ENCODE measurements around the gene COPB2.

COPB2 gene

DNA sequence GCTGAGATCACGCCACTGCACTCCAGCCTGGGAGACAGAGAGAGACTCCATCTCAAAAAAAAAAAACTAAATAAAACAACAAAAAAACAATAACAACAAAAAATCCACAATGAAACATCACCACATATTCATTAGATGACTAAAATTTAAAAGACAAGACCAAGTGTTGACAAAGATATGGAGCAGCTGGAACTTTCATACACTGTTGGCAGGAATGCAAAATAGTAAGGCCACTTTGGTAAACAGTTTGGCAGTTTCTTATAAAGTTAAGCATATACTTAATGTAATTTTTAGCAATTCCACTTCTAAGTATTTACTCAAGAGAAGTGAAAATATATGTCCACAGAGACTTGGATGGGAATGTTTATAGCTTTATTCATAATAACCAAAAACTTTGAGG is 43.6 kb upstream of the COPB2 start:
- Histone ChIP-seq H3K9ac (ENCODE audit: low read length) (no peak overlapping the region), H3K27me3 (ENCODE audit: low read length) (no peaks in the 10 kb centered on the region), H3F3A (ENCODE audit: insufficient read depth) (no peaks in the 10 kb centered on the region), H3K79me2 (ENCODE audit: insufficient read depth, low read length) (no peaks in the 10 kb centered on the region), H3K4me2 (ENCODE audit: low read depth, low read length, poor library complexity, severe bottlenecking) (no peak overlapping the region), H4K20me1 (ENCODE audit: low read depth, low read length) (no peaks in the 10 kb centered on the region), H3K36me3 (ENCODE audit: low read length) (no peaks in the 10 kb centered on the region), H3K27ac (ENCODE audit: low read depth, low read length) (no peak overlapping the region), H2AFZ (ENCODE audit: low read depth, low read length, severe bottlenecking) (no peak overlapping the region), H3K9me3 (ENCODE audit: insufficient read depth, low read length) (no peaks in the 10 kb centered on the region), H3K4me3 (ENCODE audit: insufficient read depth, low read length, poor library complexity, severe bottlenecking) (no peak overlapping the region), H3K9me2 (replicated peaks; ENCODE audit: insufficient read depth, low read length) (no peaks in the 10 kb centered on the region)
- no peak for TF ChIP-seq EZH2phosphoT487 (conservative IDR thresholded peaks at IDR 0.05; ENCODE audit: low read length)
- TF ChIP-seq, protein P1, sequence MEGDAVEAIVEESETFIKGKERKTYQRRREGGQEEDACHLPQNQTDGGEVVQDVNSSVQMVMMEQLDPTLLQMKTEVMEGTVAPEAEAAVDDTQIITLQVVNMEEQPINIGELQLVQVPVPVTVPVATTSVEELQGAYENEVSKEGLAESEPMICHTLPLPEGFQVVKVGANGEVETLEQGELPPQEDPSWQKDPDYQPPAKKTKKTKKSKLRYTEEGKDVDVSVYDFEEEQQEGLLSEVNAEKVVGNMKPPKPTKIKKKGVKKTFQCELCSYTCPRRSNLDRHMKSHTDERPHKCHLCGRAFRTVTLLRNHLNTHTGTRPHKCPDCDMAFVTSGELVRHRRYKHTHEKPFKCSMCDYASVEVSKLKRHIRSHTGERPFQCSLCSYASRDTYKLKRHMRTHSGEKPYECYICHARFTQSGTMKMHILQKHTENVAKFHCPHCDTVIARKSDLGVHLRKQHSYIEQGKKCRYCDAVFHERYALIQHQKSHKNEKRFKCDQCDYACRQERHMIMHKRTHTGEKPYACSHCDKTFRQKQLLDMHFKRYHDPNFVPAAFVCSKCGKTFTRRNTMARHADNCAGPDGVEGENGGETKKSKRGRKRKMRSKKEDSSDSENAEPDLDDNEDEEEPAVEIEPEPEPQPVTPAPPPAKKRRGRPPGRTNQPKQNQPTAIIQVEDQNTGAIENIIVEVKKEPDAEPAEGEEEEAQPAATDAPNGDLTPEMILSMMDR (IDR thresholded peaks at IDR 0.05; ENCODE audit: insufficient read depth, low read length, poor library complexity, severe bottlenecking), result no peak

DNA sequence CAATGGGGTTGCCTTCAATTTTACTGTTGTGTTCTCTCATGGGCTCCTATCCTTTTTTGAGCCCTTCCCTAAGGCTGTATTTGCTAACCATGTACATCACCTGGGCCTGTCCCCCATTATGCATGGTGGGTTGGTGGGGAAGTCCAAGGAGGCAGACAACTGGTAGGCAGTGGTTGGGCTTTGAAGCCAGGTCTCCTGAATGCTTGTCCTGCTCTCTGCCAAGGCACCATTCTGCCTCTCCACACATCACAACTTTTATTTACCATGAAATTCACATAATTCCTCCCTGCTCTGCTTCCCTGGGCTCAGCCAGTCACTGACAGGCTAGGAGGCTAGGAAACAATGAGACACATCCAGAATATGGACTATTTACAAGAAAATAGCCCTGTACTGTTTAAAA is 41.0 kb upstream of the COPB2 start:
- Histone ChIP-seq H3K27me3 (ENCODE audit: low read length) (no peaks in the 10 kb centered on the region), H3F3A (ENCODE audit: insufficient read depth) (no peaks in the 10 kb centered on the region), H3K27ac (ENCODE audit: low read depth, low read length) (no peak overlapping the region), H3K9me2 (replicated peaks; ENCODE audit: insufficient read depth, low read length) (no peaks in the 10 kb centered on the region), H3K4me2 (ENCODE audit: low read depth, low read length, poor library complexity, severe bottlenecking) (no peak overlapping the region), H2AFZ (ENCODE audit: low read depth, low read length, severe bottlenecking) (no peak overlapping the region), H4K20me1 (ENCODE audit: low read depth, low read length) (no peaks in the 10 kb centered on the region), H3K79me2 (ENCODE audit: insufficient read depth, low read length) (no peaks in the 10 kb centered on the region), H3K36me3 (ENCODE audit: low read length) (no peaks in the 10 kb centered on the region), H3K9ac (ENCODE audit: low read length) (no peak overlapping the region), H3K9me3 (ENCODE audit: insufficient read depth, low read length) (no peaks in the 10 kb centered on the region), H3K4me3 (ENCODE audit: insufficient read depth, low read length, poor library complexity, severe bottlenecking) (no peak overlapping the region)
- TF ChIP-seq EZH2phosphoT487 (conservative IDR thresholded peaks at IDR 0.05; ENCODE audit: low read length), result no peak
- TF ChIP-seq, protein P1 (IDR thresholded peaks at IDR 0.05; ENCODE audit: insufficient read depth, low read length, poor library complexity, severe bottlenecking), result no peak

DNA sequence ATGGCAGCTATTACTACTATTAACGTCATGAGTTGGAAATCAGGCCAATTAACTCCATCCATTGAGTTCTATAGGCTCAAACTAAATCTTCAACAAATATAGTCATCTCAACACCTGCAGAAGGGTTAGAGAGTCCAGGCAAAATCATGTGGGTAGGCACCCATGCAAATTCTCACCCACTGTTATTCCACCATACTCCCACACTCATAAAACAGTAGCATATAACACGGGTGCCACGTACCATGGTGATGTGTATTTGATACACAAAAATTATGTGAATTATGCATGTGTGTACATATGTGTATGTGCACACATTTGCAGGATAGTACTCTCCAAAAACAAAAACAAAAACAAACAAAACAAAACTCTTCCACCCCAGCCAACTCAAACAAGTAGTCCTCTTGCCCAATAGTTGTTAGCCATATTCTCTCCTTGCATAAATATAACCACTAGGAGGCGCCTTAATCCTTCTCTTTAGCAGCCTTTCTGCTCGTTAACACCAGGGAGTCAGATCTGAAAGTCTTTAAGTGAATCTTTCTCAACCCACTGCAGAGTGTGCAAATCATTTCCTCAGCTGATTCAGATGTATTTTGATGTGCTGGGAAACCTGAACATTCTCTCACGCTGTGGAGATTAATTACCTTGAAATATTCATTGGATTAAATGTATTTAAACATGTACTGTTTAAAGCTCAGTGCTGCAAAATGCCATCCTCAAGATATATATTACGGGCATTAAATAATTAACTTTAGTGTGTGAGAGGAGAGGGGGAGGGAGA is 38.0 kb upstream of the COPB2 start:
- TF ChIP-seq, protein P1 (IDR thresholded peaks at IDR 0.05; ENCODE audit: insufficient read depth, low read length, poor library complexity, severe bottlenecking), result peak; percentile 68
- TF ChIP-seq EZH2phosphoT487 (conservative IDR thresholded peaks at IDR 0.05; ENCODE audit: low read length), result no peak
- Histone ChIP-seq H3K9me2 (replicated peaks; ENCODE audit: insufficient read depth, low read length) (no peaks in the 10 kb centered on the region), H3K4me3 (ENCODE audit: insufficient read depth, low read length, poor library complexity, severe bottlenecking) (no peak overlapping the region), H3K36me3 (ENCODE audit: low read length) (no peaks in the 10 kb centered on the region), H3K27me3 (ENCODE audit: low read length) (no peaks in the 10 kb centered on the region), H4K20me1 (ENCODE audit: low read depth, low read length) (no peaks in the 10 kb centered on the region), H3F3A (ENCODE audit: insufficient read depth) (no peaks in the 10 kb centered on the region), H3K9ac (ENCODE audit: low read length) (no peak overlapping the region), H2AFZ (ENCODE audit: low read depth, low read length, severe bottlenecking) (no peak overlapping the region), H3K4me2 (ENCODE audit: low read depth, low read length, poor library complexity, severe bottlenecking) (no peak overlapping the region), H3K79me2 (ENCODE audit: insufficient read depth, low read length) (no peaks in the 10 kb centered on the region), H3K9me3 (ENCODE audit: insufficient read depth, low read length) (no peaks in the 10 kb centered on the region), H3K27ac (ENCODE audit: low read depth, low read length) (no peak overlapping the region)
